HT-29 (cell line): ENCODE measurements around the gene LRRFIP1. TPM values are rescaled to one million over a fixed set of nuclear protein-coding genes. Genes with fewer than 3 reads are reported as not detected.
A peak's percentile ranks its signal among the peaks of the same experiment; 100 is the strongest.
"Not testable (repeated sequence)": the region's sequence is repeated elsewhere in the genome, so short reads cannot be mapped to it uniquely, and the experiment has no call there.

Experiments used
- DNase-seq: peaks from one replicate; pipeline ENCODE4 v3.0.0-alpha.2; 2015; ENCODE audit warnings: low spot score
- total RNA-seq: library from RNA; depleted of rRNA; stranded (reverse); fragments of >200 nt; shearing (Covaris generic); gene quantifications from 2 replicates; pipeline ENCODE4 v1.2.3, GENCODE V29; 2014

LRRFIP1 gene
- total RNA-seq, 1 experiment from 2014 or later, result 91.0 TPM

- DNase-seq, result no peak
Measured at GRCh38 chr2:237661270-237661669, 33.9 kb downstream of the LRRFIP1 start.

GRCh38 chr2:237661799-237662328 lies 34.5 kb downstream of the LRRFIP1 start:
- no peak for DNase-seq

- DNase-seq, result peak; percentile 83
Measured at GRCh38 chr2:237662671-237663093, 35.3 kb downstream of the LRRFIP1 start.

GRCh38 chr2:237663517-237664110 lies 36.2 kb downstream of the LRRFIP1 start:
- DNase-seq, result no peak

GRCh38 chr2:237664151-237664550 lies 36.8 kb downstream of the LRRFIP1 start:
- no peak for DNase-seq

GRCh38 chr2:237665713-237666143 lies 38.3 kb downstream of the LRRFIP1 start:
- DNase-seq, result no peak

- DNase-seq, result no peak
Measured at GRCh38 chr2:237666606-237667005, 39.2 kb downstream of the LRRFIP1 start.

- DNase-seq, result not testable (repeated sequence)
Measured at GRCh38 chr2:237667050-237667576, 39.7 kb downstream of the LRRFIP1 start.

GRCh38 chr2:237667893-237668292 lies 40.5 kb downstream of the LRRFIP1 start:
- DNase-seq, result no peak

GRCh38 chr2:237668440-237668839 lies 41.1 kb downstream of the LRRFIP1 start:
- DNase-seq, result no peak

GRCh38 chr2:237669283-237669627 lies 41.9 kb downstream of the LRRFIP1 start:
- DNase-seq, result no peak

- DNase-seq, result peak; percentile 55
Measured at GRCh38 chr2:237669628-237670392, 42.4 kb downstream of the LRRFIP1 start.

GRCh38 chr2:237670641-237671040 lies 43.3 kb downstream of the LRRFIP1 start:
- no peak for DNase-seq

- DNase-seq, result no peak
Measured at GRCh38 chr2:237671466-237672138, 44.2 kb downstream of the LRRFIP1 start.

GRCh38 chr2:237672731-237673129 lies 45.3 kb downstream of the LRRFIP1 start:
- DNase-seq, result no peak

- DNase-seq, result peak; percentile 85
Measured at GRCh38 chr2:237673130-237674001, 46.0 kb downstream of the LRRFIP1 start.

GRCh38 chr2:237674731-237675276 lies 47.4 kb downstream of the LRRFIP1 start:
- peak; percentile 86 for DNase-seq

GRCh38 chr2:237675316-237675715 lies 47.9 kb downstream of the LRRFIP1 start:
- no peak for DNase-seq

- no peak for DNase-seq
Measured at GRCh38 chr2:237680702-237681478, 53.5 kb downstream of the LRRFIP1 start.

GRCh38 chr2:237682151-237682550 lies 54.8 kb downstream of the LRRFIP1 start:
- no peak for DNase-seq
